ENCODE results near the gene PTPRM. TPM values are rescaled to one million over a fixed set of nuclear protein-coding genes. Genes with fewer than 3 reads are reported as not detected.

The PTPRM gene
- total RNA-seq, result 32.0 and 38.7 TPM in 2 replicates

DNA sequence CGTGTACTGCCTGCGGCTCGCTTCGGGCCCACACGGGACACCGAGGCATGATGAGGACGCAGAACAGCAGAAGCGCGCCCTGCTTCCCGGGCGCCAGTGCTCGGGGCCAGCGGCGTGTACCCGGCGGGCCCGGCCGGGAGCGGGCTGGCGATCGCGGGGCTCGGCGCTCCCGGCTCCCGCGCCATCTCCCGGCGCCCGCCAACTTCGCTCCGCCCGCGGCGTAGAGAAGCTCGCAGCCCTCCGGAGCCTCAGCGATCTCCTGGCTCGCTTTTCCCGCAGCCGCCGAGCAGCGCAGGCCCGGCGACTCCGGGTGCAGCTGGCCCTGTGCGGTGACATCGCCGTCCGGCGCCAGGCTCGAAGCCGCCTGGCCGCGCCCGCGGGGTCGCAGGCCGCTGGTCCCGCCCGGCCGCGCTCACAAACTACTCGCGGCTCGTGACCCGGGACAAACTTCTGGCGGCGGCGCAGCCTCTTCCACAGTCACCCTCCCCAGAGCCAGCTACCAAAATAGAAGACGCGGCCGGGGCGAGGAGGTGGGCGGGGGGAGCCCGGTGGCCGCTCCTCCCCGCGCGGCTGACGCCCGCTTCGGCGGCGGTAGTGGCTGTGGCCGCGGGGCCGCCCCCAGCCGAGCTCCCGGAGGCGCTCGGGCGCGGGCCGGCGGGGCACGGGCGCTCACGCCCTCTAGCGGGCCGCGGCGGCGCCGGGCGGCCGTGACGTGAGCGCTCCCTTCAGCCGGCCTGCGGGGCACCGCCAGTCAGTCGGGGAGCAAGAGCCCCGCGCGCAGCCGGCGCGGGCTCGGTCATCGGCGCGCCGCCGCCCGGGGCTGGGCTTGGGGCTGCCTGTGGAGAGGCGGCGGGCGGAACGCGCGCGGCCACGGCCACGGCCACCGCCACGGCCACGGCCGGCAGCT, at the start of gene PTPRM:
Gene PTPRM, plus strand, starts transcription at position 750 of the 907 bp plus-strand sequence. CDS start 503 bp downstream, outside the sequence.

